NCI-H69 (cell line): Measurements from ENCODE around the gene OVOL2.

Experiments used
- DNase-seq: peaks from one replicate; lab custom pipeline; 2025; lab: John Stamatoyannopoulos, UW

Gene OVOL2

GRCh38 chr20:17976305-17976704 is 81.4 kb downstream of the OVOL2 start:
- no peak for DNase-seq
